Measurements from ENCODE around the gene SINHCAF.

DNA sequence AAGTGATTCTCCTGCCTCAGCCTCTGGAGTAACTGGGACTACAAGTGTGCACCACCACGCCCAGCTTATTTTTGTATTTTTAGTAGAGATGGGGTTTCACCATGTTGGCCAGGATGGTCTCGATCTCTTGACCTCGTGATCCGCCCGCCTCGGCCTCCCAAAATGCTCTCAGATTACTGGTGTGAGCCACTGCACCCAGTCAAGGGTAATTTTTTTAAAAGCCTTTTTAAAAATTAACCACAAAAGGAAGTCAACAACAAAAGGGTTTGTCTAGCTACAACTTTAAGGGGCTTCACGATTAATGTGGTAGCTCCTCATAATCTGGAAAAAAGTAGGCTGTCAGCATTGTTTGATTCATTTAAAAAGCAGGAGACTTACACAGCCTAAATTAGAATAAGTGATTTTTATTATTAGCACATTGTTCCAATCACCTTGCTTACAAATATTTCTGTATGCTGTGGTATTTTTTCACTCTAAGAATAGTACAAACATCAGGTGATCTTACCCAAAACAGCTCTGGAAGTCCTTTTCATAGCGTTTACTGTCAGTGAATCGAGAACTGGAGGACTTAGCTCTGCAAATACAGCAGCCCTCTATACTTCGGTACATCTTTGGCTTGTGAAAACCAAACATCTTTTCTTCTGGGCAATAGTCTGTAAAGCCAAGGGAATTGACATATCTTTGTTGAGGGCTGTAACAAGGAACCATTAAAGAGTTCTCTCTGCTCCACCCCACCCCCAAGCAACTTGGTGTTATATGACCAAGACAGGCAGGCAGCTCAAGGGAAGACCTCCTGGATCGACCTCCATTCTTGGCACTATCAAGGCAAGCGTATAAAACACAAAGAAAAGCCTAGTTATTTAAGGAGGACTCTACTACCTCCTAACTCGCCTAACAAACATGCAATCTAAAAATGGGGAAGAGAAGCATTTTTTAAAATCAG lies 28.1 kb downstream of the SINHCAF start:
- TF ChIP-seq GATA2 (IDR thresholded peaks at IDR 0.05; ENCODE audit: low read depth, low read length) = no peak
- TF ChIP-seq GATA3 (IDR thresholded peaks at IDR 0.05; ENCODE audit: low read depth, low read length) = no peak

All from SH-SY5Y (cell line).